Uterus (tissue), 4 donors: ENCODE results near the gene PDE1C. TPM values are rescaled to one million over a fixed set of nuclear protein-coding genes. Genes with fewer than 3 reads are reported as not detected.

Experiments
- DNase-seq, 2 donors: peaks; one replicate each; pipeline ENCODE4 v3.0.0-alpha.2; 2019 to 2020
- H3K27ac ChIP-seq, 2 donors: fragments of 200-600 bp; sonication (generic); 1 replicate in 1 of 2; 2 replicates in 1 of 2; pipeline ENCODE4 v1.5.1; 2016 to 2018
- H3K27me3 ChIP-seq, 2 donors: fragments of 200-600 bp; sonication (generic); one replicate each; pipeline ENCODE4 v1.5.1; 2018 to 2019; ENCODE audit warnings: control low read depth in 1 of 2
- H3K36me3 ChIP-seq, 2 donors: fragments of 200-600 bp; sonication (generic); one replicate each; pipeline ENCODE4 v1.5.1; 2019; ENCODE audit warnings: control low read depth in 1 of 2
- H3K4me1 ChIP-seq, 2 donors: fragments of 200-600 bp; sonication (generic); one replicate each; pipeline ENCODE4 v1.5.1; 2018 to 2019; ENCODE audit warnings: control low read depth in 1 of 2
- H3K4me3 ChIP-seq, 2 donors: fragments of 200-600 bp; sonication (generic); 1 replicate in 1 of 2; 2 replicates in 1 of 2; pipeline ENCODE4 v1.5.1; 2018 to 2019; ENCODE audit warnings: mild to moderate bottlenecking in 1 of 2
- H3K9me3 ChIP-seq, 2 donors: fragments of 200-600 bp; sonication (generic); one replicate each; pipeline ENCODE4 v1.5.1; 2019; ENCODE audit warnings: control low read depth in 1 of 2
- CTCF ChIP-seq, 4 experiments: fragments of 200-600 bp in 2 of 4; fragments of 450-650 bp in 2 of 4; sonication (generic) in 2 of 4; IDR thresholded peaks; one replicate each; pipeline ENCODE4 v1.5.1; 2016 to 2019; ENCODE audit warnings: antibody characterized with exemption in 4 of 4, mild to moderate bottlenecking in 2 of 4, moderate library complexity in 1 of 4
- POLR2A ChIP-seq, 2 donors: fragments of 450-650 bp; IDR thresholded peaks; one replicate each; pipeline ENCODE4 v1.6.1; 2016; ENCODE audit warnings: antibody characterized with exemption in 2 of 2, mild to moderate bottlenecking in 1 of 2, moderate library complexity in 1 of 2
- intact Hi-C: fragments of 100-400 bp; cut with DNase I; formaldehyde crosslinking; loops from one replicate; pipeline ENCODE4 v1.15.1; 2023; ENCODE audit warnings: low total_unique reads
- total RNA-seq, 4 donors: library from RNA; depleted of rRNA in 3 of 4; stranded (reverse); fragments of >200 nt in 3 of 4; gene quantifications; one replicate each; pipeline versions ENCODE4 v1.1.0 to v1.2.4, GENCODE V29; 2014 to 2023
- donor health status: DM: yes; HTN: yes; CAD: no.

PDE1C gene
- total RNA-seq, 4 donors from 2014 or later: 5.9 to 26.4 (median 13.7) TPM

DNA sequence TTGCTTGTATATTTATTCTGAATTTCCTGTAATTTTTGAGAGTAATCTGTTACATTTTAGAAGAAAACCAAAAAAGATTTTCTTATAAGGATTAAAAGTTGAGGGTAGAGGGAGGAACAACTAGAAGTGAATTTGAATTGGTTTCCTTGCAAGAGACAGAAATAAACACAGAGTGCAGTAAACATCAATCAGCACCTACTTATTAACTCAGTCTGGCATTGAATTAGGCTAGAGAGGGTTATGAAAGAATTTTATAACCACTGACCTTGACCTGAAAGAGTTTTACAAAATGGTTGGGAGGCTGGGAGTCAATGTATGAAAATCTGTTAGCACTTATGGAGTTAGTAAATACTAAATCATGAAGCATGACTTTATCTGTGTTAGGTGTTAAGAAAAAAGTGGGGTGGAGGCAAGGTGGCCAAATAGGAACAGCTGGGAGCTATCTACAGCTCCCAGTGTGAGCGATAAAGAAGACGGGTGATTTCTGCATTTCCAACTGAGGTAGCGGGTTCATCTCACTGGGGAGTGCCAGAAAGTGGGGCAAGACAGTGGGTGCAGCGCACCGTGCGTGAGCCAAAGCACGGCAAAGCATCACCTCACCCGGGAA is 106.5 kb downstream of the PDE1C start:
- Histone ChIP-seq H3K4me1 (no peaks in the 10 kb centered on the region), H3K27me3 (no peaks in the 10 kb centered on the region), H3K27ac (no peak overlapping the region), H3K4me3 (no peak overlapping the region), H3K9me3 (no peaks in the 10 kb centered on the region), H3K36me3 (no peaks in the 10 kb centered on the region)
- DNase-seq: no peak
- no peak for TF ChIP-seq CTCF (IDR thresholded peaks at IDR 0.05)
- TF ChIP-seq POLR2A (IDR thresholded peaks at IDR 0.05): no peak
- intact Hi-C loops: no loop called here

- no peaks in the 10 kb centered on the region for H3K27me3 ChIP-seq
- intact Hi-C loops: no loop called here
These were observed 108.0 kb downstream of the PDE1C start for GRCh38 chr7:31962246-31962645.

DNA sequence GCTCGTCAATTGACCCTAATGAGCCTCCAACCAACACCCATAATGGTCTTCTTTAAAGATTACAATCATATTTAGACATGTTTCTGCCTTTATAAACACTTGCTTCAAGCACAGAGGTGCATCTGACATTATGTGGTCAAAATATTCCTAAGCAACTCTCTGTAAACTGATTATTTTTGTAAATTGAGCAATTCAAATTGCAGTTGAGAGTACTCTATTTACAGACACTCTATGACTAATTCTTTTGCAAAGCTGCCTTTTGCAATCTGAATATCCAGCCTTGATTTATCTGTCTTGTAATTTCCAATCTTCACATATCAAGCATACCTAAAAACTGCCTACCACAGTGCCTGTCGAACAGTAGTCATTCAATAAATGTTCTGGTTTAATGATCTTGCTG is 112.0 kb downstream of the PDE1C start:
- Histone ChIP-seq H3K9me3 (no peaks in the 10 kb centered on the region), H3K27ac (no peak overlapping the region), H3K36me3 (no peaks in the 10 kb centered on the region), H3K27me3 (no peaks in the 10 kb centered on the region), H3K4me3 (no peak overlapping the region), H3K4me1 (no peaks in the 10 kb centered on the region)
- no peak for DNase-seq
- no peak for TF ChIP-seq POLR2A (IDR thresholded peaks at IDR 0.05)
- no peak for TF ChIP-seq CTCF (IDR thresholded peaks at IDR 0.05)
- intact Hi-C loops: no loop called here

More at GRCh38 chr7:31962246-31962645, 108.0 kb downstream of the PDE1C start:
- Histone ChIP-seq H3K4me1 (no peaks in the 10 kb centered on the region), H3K4me3 (no peak overlapping the region), H3K9me3 (no peaks in the 10 kb centered on the region), H3K27ac (no peak overlapping the region), H3K36me3 (no peaks in the 10 kb centered on the region)
- DNase-seq: no peak
- TF ChIP-seq CTCF (IDR thresholded peaks at IDR 0.05) (no peak), POLR2A (IDR thresholded peaks at IDR 0.05) (no peak)

DNA sequence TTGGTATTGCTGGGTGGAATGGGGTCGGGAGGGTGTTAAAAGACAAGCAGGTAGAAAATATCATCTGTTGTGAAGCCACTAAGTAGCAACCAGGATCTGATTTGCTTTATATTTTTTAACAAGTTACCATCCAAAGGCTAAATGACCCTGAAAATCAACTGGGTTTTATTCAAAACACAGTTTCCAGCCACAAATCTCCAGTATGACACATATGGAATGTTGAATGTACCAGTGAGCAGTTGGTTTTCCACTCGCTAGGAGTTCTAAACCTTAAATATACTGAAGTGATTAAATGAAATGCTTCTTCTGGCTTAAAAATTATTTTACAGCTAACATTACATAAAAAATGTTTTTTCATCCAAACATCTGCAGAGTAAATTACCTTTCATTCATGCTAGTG is 112.5 kb downstream of the PDE1C start:
- intact Hi-C loops: no loop called here
- Histone ChIP-seq H3K4me1 (no peaks in the 10 kb centered on the region), H3K36me3 (no peaks in the 10 kb centered on the region), H3K4me3 (no peak overlapping the region), H3K9me3 (no peaks in the 10 kb centered on the region), H3K27me3 (no peaks in the 10 kb centered on the region), H3K27ac (no peak overlapping the region)
- DNase-seq: no peak
- no peak for TF ChIP-seq CTCF (IDR thresholded peaks at IDR 0.05)

- H3K27me3 ChIP-seq: no peaks in the 10 kb centered on the region
- no peak overlapping the region for H3K27ac ChIP-seq
- H3K9me3 ChIP-seq: no peaks in the 10 kb centered on the region
- TF ChIP-seq CTCF (IDR thresholded peaks at IDR 0.05) (no peak), POLR2A (IDR thresholded peaks at IDR 0.05) (no peak)
- DNase-seq: no peak
- intact Hi-C loops: no loop called here
- no peak overlapping the region for H3K4me3 ChIP-seq
- H3K4me1 ChIP-seq: no peaks in the 10 kb centered on the region
- no peaks in the 10 kb centered on the region for H3K36me3 ChIP-seq
These were observed 113.0 kb downstream of the PDE1C start for GRCh38 chr7:31957090-31957720.
